ENCODE measurements around the gene UBA6.

DNA sequence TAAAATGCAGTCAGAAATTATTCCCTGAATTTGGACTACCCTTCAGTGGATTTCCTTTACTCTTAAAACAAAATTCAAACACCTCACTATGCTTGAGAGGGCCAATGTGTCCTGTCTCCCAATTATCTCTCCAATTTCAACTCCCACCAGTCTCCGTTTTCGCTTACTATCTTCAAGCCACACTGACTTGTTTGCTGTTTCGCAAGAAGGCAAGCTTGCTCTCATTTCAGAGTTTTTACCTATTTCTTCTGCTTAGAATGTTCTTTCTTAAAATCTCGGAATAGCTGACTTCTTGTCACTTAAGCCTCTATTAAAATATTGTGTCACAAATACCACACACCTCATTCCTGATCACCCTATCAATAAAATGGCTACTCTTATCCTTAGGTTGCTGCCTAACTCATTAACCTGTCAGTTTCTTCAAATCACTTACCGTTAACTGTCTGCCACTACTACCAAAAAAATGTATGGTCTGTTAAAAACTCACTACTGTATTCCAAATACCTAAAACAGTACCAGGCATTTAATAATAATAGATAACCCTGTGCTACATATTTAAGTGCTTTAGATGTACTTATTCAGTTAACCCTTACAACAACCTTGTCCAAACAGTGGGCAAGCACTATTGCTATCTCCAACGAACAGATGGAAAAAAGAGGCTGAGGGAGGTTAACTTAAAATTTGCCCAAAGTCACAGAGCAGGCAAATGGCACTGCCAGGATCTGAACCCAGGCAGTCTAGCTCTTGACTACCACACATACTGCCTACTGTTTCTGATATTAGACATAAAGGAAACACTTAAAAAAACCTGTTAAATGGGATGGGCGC lies 2.9 kb downstream of the UBA6 start:
- TF ChIP-seq YY1 (IDR thresholded peaks at IDR 0.05; ENCODE audit: insufficient read depth, insufficient read length) (no peak), ZNF274 (IDR thresholded peaks at IDR 0.05; ENCODE audit: low read depth, low read length) (no peak)

Data from NT2/D1 (cell line).